ENCODE measurements around the gene KRT9.

DNA sequence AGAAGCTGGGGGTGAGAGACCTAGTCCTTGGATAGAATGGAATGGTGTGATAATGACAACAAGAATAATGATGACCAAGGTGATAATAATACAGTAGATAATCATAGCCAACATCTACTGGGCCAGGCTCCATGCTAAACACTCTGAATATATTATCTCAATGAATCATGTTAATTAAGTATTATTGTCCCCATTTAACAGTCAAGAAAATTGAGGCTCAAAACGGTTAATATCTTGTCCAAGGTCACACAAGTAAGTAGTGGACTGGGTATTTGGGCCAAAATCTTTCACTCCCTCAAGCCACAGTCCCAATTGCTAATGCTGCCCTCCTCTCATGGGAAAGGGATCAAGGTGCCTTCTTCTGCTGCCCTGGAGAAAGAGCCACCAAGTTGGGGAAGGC lies 39.9 kb downstream of the KRT9 start:
- no peak for TF ChIP-seq POLR2A (IDR thresholded peaks at IDR 0.05)
- no peak for TF ChIP-seq CTCF (IDR thresholded peaks at IDR 0.05)

All from uterus (tissue), 2 donors.